Lower leg skin (tissue), 3 donors: ENCODE results near the gene NFYB.

Experiments used
- POLR2A ChIP-seq, 2 donors: fragments of 450-650 bp; IDR thresholded peaks; one replicate each; pipeline ENCODE4 v1.6.1; 2016 to 2017; ENCODE audit warnings: antibody characterized with exemption in 2 of 2, mild to moderate bottlenecking in 1 of 2, moderate library complexity in 1 of 2
- TF ChIP-seq, protein P1 (sequence below), 3 donors: fragments of 450-650 bp; IDR thresholded peaks; one replicate each; pipeline ENCODE4 v1.5.1; 2016; ENCODE audit warnings: antibody characterized with exemption in 3 of 3, mild to moderate bottlenecking in 3 of 3, moderate library complexity in 2 of 3

DNA sequence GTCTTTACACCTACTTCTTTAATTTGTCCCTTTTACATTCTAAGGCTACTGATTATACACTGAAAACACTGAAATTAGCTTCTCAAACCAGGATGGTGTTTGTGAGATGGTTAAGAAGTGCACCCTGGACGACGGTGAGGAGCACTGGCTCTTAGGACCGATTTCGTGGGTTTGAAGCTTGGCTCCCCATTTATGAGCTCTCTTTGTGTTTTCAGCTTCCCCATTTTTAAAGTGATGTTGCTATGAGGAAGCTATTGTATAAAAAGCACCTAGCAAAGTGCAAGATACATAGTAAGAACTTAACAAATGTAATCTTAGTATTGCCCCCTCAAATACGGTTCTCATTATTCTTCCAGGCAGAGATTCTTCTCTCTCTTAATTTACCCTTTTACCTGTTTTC, 4.7 kb downstream of the NFYB start:
- TF ChIP-seq, protein P1, sequence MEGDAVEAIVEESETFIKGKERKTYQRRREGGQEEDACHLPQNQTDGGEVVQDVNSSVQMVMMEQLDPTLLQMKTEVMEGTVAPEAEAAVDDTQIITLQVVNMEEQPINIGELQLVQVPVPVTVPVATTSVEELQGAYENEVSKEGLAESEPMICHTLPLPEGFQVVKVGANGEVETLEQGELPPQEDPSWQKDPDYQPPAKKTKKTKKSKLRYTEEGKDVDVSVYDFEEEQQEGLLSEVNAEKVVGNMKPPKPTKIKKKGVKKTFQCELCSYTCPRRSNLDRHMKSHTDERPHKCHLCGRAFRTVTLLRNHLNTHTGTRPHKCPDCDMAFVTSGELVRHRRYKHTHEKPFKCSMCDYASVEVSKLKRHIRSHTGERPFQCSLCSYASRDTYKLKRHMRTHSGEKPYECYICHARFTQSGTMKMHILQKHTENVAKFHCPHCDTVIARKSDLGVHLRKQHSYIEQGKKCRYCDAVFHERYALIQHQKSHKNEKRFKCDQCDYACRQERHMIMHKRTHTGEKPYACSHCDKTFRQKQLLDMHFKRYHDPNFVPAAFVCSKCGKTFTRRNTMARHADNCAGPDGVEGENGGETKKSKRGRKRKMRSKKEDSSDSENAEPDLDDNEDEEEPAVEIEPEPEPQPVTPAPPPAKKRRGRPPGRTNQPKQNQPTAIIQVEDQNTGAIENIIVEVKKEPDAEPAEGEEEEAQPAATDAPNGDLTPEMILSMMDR (IDR thresholded peaks at IDR 0.05) = no peak
- TF ChIP-seq POLR2A (IDR thresholded peaks at IDR 0.05) = no peak
